ENCODE data around the gene CDK19.

The CDK19 gene

GRCh38 chr6:110658631-110659211 lies 156.5 kb downstream of the CDK19 start:
- DNase-seq (ENCODE audit: low spot score) = no peak

- no peak for DNase-seq (ENCODE audit: low spot score)
Measured at GRCh38 chr6:110656492-110656891, 158.8 kb downstream of the CDK19 start.

- no peak for DNase-seq (ENCODE audit: low spot score)
Measured at GRCh38 chr6:110655821-110656220, 159.4 kb downstream of the CDK19 start.

- peak; percentile 7 for DNase-seq (ENCODE audit: low spot score)
Measured at GRCh38 chr6:110654096-110654820, 161.0 kb downstream of the CDK19 start.

- DNase-seq (ENCODE audit: low spot score) = no peak
Measured at GRCh38 chr6:110653381-110653780, 161.9 kb downstream of the CDK19 start.

DNA sequence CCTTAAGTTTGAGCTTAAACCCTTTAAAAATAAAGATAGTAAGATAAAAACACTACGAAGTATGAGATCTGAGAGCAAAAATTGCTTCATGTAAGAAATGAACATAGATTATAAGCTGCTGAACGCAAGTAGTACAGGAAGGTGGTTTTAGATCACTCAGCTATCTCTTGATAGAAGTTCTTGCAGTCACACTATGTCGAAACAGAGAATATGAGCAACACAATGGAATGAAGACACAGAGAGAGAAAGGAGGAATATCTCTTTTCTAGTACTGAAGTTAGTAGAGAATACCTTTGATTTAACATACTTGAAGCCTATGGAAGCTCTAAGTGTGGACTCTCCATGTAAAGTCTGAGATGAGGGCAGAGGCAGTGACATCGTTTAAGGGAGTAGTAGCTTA lies 162.7 kb downstream of the CDK19 start:
- DNase-seq (ENCODE audit: low spot score) = no peak

DNA sequence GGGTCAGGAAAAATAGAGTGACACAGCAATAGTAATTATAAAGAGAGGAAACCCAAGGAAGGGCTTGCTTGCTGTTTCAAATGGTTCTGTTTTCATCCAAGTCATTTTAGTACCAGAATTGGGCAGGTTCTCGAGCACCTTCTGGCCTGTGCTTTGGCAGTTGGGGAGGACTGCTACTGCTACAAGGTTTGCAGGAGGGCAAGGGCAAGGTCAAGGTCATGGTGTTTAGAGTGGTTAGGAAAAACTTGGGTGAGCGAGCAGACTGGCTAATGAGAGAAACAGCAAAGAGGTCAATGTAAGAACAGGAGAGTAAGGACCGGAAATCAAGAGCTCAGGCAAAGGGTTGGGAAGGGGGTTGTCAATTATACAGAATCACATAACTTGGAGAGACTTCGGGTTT lies 164.5 kb downstream of the CDK19 start:
- DNase-seq (ENCODE audit: low spot score) = no peak

DNA sequence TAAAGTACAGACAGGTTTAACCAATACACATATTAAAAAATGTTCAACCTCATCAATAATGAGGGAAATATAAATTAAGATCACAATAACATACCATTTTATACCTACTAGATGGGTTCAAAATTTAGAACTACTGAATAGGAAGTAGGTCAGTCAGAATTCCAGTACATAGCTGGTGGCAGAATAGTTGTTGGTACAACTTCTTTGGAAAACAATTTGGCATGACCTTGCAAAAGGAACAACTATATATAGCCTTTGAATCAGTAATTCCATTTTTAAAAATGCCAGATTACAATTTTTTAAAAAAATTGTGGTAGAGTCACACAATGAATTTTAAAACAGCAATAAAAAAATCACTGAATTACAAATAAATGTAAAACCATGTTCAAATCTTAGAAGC lies 165.6 kb downstream of the CDK19 start:
- no peak for DNase-seq (ENCODE audit: low spot score)

GRCh38 chr6:110646951-110647910 lies 168.0 kb downstream of the CDK19 start:
- DNase-seq (ENCODE audit: low spot score) = no peak

- no peak for DNase-seq (ENCODE audit: low spot score)
Measured at GRCh38 chr6:110646419-110646698, 168.9 kb downstream of the CDK19 start.

DNA sequence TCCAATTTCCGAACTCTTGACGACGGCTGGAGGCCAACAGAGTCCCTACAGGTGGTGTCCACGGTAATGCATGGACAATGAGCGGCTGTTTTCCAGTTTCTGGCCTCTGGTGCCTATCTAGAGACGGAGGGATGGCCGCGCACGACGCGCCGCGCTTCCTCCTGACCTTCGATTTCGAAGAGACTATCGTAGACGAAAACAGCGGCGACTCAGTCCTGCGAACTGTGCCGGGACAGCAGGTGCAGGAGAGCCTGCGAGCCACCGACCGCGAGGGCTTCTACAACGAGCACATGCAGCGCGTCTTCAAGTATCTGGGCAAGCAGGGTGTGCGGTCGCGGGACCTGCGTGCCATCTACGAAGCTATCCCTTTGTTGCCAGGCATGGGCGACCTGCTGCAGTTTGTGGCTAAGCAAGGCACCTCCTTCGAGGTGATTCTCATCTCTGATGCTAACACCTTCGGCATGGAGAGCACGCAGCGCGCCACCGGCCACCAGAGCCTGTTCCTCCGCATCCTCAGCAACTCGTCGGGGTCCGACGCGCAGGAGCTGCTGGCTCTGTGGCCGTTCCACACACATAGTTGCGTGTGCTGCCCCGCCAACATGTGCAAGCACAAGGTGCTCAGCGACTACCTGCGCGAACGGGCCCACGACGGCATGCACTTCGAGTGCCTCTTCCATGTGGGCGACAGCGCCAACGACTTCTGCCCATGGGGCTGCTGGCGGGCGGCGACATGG lies 169.4 kb downstream of the CDK19 start:
- no peak for DNase-seq (ENCODE audit: low spot score)

DNA sequence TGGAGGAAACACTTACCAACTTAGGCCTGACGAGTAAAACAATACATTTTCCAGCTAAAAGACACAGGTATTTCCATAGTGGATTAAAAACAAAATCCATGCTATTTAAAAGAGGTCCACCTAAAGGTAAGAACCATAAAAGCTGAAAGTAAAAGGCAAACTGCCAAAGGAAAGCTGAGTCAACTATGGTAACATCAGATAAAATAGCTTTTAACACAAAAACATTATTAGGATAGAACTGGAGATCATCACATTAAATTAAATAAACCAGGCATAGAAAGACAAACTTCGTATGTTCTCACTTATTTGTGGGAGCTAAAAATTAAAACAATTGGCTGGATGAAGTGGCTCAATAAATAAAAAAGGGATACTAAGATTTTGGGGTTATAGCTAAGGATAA lies 172.1 kb downstream of the CDK19 start:
- DNase-seq (ENCODE audit: low spot score) = no peak

DNA sequence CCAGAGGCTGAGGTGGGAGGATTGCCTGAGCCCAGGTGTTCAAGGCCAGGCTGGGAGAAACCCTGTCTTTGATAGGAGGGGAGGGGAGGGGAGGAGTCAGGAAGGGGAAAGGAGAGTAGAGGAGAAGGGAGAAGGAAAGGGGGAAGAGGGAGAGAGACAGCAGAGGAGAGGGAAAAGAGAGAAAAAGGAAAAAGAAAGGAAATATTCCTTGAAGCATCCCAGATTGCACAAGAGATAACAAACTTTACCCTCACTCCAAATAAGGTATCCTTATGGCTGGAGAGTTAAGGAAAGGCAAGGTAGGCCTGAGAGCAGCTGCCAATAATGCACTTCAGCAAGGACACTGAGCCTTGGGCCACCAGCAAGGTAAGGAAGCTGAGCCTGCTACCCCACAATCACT lies 172.6 kb downstream of the CDK19 start:
- DNase-seq (ENCODE audit: low spot score) = no peak

DNA sequence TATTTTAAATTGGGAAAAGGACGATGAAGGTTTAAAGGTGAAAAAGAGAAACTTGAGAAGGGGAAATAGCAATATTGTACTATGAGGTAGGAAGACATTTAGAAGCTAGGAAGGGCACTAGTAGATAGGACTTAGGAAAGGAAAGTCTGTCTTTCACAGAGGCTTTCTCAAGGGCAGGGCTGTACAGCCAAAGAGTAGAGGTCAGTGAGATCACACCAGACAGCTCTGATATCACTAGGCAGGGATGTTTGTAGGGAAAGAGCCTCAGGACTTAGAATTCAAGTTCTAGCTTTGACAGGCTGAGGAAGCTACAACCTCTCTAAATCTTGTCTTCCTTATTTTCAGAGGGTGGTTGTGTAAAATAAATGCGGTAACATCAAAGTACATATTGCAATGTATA lies 178.5 kb downstream of the CDK19 start:
- DNase-seq (ENCODE audit: low spot score) = no peak

- DNase-seq (ENCODE audit: low spot score) = no peak
Measured at GRCh38 chr6:110635096-110635495, 180.2 kb downstream of the CDK19 start.

- no peak for DNase-seq (ENCODE audit: low spot score)
Measured at GRCh38 chr6:110633731-110634213, 181.5 kb downstream of the CDK19 start.

- no peak for DNase-seq (ENCODE audit: low spot score)
Measured at GRCh38 chr6:110629153-110629552, 186.1 kb downstream of the CDK19 start.

- peak; percentile 59 for DNase-seq (ENCODE audit: low spot score)
Measured at GRCh38 chr6:110628330-110628729, 186.9 kb downstream of the CDK19 start.

DNA sequence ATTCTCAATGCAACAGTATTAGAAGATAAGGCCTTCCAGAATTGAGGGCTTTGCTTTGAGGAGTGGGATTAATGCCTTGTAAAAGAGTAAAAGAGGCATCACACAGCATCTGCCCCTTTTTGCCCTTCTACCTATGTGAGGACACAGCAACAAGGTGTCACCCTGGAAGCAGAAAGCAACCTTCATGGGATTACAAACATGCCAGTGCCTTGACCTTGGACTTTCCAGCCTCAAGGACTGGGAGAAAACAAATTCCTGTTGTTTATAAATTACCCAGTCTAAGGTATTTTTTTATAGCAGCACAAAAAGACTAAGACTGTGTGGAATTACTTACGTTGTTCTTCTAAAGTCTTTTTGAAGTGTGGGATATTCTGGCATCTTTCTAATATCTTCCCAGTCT lies 188.8 kb downstream of the CDK19 start:
- no peak for DNase-seq (ENCODE audit: low spot score)

- DNase-seq (ENCODE audit: low spot score) = peak; percentile 47
Measured at GRCh38 chr6:110625883-110626282, 189.4 kb downstream of the CDK19 start.

DNA sequence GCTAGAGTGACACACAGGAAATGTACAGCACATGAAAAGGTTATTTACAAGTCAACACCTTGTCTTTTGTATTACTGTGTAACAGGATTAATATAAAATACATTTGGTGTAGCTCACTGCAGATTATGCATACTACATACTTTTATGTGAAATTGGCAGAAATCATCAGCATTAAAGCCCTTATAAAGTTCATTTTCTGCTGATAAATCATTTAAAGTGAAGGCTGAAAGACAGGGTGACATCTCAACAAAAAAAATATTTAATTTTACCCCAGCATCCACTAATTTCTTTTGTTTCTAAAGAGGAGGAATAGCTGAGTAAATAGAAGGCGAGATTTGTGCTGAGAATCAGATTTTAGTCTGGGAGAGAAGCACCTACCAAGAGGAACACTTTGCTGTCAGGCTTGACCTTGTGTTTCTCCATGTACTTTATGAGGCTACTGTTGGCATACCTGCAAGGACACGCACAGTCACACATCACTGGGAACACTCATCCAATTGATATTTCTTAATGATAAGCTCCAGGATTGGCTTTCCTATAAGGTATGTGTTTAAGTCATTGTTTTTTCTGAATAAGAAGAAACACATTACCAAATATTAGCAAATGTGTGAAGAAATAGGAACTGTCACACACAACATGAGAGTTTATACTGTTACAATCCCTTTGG lies 192.2 kb downstream of the CDK19 start:
- DNase-seq (ENCODE audit: low spot score) = no peak

DNA sequence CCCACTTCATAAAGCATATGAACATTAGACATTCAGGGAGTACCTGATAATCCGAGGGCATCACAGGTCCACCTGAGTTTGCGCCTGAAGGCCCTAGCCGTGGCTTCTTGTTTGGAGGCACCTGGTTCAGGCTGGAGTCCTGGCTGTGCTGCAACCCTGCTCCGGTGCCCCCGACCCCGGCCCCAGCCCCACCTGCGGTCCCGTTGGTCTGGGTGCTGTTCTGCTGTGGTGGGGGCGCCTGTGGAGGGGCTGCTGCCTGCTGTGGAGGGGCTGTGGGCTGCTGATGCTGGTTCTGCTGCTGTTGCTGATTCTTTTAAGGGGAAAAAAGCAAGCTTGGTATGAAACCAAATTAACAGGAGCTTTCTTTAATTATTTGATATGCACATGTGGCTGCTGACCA lies 194.2 kb downstream of the CDK19 start:
- no peak for DNase-seq (ENCODE audit: low spot score)
